Upper lobe of right lung (tissue), 1 donor: ENCODE results near the gene KNL1. TPM values are rescaled to one million over a fixed set of nuclear protein-coding genes. Genes with fewer than 3 reads are reported as not detected.
A peak's percentile ranks its signal among the peaks of the same experiment; 100 is the strongest.

Source experiments
- ATAC-seq: fragments of 200-7000 bp; cut with Tn5 transposase; one replicate; pipeline ENCODE4 v1.9.1; 2020; ENCODE audit warnings: mild to moderate bottlenecking, moderate library complexity
- DNase-seq: peaks from one replicate; pipeline ENCODE4 v3.0.0-alpha.2; 2020
- H3K27ac ChIP-seq: fragments of 200-600 bp; one replicate; pipeline ENCODE4 v1.8.0; 2022
- H3K27me3 ChIP-seq: fragments of 200-600 bp; one replicate; pipeline ENCODE4 v1.8.0; 2022; ENCODE audit warnings: mild to moderate bottlenecking
- H3K36me3 ChIP-seq: fragments of 200-600 bp; one replicate; pipeline ENCODE4 v1.8.0; 2022
- H3K4me1 ChIP-seq: fragments of 200-600 bp; one replicate; pipeline ENCODE4 v1.8.0; 2022
- H3K4me3 ChIP-seq: fragments of 200-600 bp; one replicate; pipeline ENCODE4 v1.8.0; 2022; ENCODE audit warnings: mild to moderate bottlenecking
- H3K9me3 ChIP-seq: fragments of 200-600 bp; one replicate; pipeline ENCODE4 v1.8.0; 2022
- CTCF ChIP-seq: fragments of 200-600 bp; IDR thresholded peaks from one replicate; pipeline ENCODE4 v1.8.0; 2022; ENCODE audit warnings: antibody characterized with exemption
- intact Hi-C: fragments of 100-400 bp; cut with DNase I; formaldehyde crosslinking; loops from one replicate; pipeline ENCODE4 v1.11.0; 2022
- total RNA-seq: library from RNA; stranded (reverse); fragmentation: NEBNext Ultra II Directional; extraction: Animal tissue kit (Norgen Biotek cat#: 25700); gene quantifications from one replicate; pipeline ENCODE4 v1.2.1, GENCODE V29; 2021
- donor health status: DM: no; HTN: yes; CAD: no; lungs with severe emphysema.

The KNL1 gene
- total RNA-seq, 1 donor from 2014 or later: 0.61 TPM

- H3K36me3 ChIP-seq: no peaks in the 10 kb centered on the region
- intact Hi-C loops: no loop called here
- H3K9me3 ChIP-seq: no peaks in the 10 kb centered on the region
- H3K4me1 ChIP-seq: no peaks in the 10 kb centered on the region
- no peak for ATAC-seq
- DNase-seq: no peak
- no peak for TF ChIP-seq CTCF
- H3K27me3 ChIP-seq: no peaks in the 10 kb centered on the region
- H3K4me3 ChIP-seq: no peak overlapping the region
- H3K27ac ChIP-seq: no peak overlapping the region
Observed at GRCh38 chr15:40684381-40684780, 90.3 kb downstream of the KNL1 start.

DNA sequence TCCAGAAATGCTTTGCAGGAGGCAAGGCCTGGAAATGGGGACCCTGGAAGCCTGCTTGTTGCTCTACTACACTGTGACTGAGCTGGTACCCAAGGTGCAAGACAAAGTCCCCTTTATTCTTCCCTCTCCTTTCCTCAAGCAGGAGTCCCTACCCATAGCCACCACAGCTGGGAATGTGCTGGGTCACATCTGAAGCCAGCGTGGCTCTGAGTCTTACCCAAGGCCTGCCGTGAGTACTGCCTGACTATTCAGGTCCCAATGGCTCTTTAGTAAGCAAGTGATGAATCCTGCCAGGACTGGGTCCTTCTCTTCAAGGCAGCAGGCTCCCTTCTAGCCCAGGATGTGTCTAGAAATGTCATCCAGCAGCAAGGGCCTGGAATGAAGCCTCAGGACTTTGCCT lies 91.3 kb downstream of the KNL1 start:
- no peak for DNase-seq
- Histone ChIP-seq H3K27me3 (no peaks in the 10 kb centered on the region), H3K4me3 (no peak overlapping the region), H3K27ac (no peak overlapping the region), H3K36me3 (no peaks in the 10 kb centered on the region), H3K9me3 (no peaks in the 10 kb centered on the region), H3K4me1 (no peaks in the 10 kb centered on the region)
- ATAC-seq: no peak
- TF ChIP-seq CTCF: no peak
- intact Hi-C loops: no loop called here

GRCh38 chr15:40688932-40689799 lies 95.1 kb downstream of the KNL1 start:
- no peak overlapping the region for H3K4me3 ChIP-seq
- H3K27me3 ChIP-seq: no peaks in the 10 kb centered on the region
- H3K27ac ChIP-seq: no peak overlapping the region
- ATAC-seq (no peak), DNase-seq (no peak)
- H3K36me3 ChIP-seq: peaks cover 8% of the 10 kb centered on the region
- H3K9me3 ChIP-seq: no peaks in the 10 kb centered on the region
- TF ChIP-seq CTCF: no peak
- intact Hi-C loops: no loop called here
- H3K4me1 ChIP-seq: peaks cover 9% of the 10 kb centered on the region

DNA sequence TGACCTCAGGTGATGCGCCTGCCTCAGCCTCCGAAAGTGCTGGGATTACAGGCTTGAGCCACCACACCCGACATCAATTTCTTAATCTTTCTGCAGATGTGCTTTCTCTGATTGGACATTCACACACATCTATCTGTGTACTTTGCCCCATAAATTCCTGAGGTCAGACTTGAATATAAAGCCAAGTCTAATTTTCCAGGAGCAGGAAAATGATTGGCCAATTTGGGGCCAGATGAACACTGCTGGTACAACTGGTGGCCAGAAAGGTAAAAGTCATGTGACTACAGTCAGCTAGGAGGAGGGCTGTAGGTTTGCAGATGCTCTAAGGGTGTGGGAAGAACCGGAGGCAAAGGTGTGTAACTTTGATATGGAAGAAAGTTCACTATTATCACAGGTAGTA lies 97.7 kb downstream of the KNL1 start:
- H3K4me1 ChIP-seq: peaks cover 15% of the 10 kb centered on the region
- peaks cover 8% of the 10 kb centered on the region for H3K36me3 ChIP-seq
- no peak for TF ChIP-seq CTCF
- intact Hi-C loops: no loop called here
- no peak for DNase-seq
- no peaks in the 10 kb centered on the region for H3K27me3 ChIP-seq
- no peaks in the 10 kb centered on the region for H3K9me3 ChIP-seq
- ATAC-seq: no peak
- H3K27ac ChIP-seq: no peak overlapping the region
- no peak overlapping the region for H3K4me3 ChIP-seq

DNA sequence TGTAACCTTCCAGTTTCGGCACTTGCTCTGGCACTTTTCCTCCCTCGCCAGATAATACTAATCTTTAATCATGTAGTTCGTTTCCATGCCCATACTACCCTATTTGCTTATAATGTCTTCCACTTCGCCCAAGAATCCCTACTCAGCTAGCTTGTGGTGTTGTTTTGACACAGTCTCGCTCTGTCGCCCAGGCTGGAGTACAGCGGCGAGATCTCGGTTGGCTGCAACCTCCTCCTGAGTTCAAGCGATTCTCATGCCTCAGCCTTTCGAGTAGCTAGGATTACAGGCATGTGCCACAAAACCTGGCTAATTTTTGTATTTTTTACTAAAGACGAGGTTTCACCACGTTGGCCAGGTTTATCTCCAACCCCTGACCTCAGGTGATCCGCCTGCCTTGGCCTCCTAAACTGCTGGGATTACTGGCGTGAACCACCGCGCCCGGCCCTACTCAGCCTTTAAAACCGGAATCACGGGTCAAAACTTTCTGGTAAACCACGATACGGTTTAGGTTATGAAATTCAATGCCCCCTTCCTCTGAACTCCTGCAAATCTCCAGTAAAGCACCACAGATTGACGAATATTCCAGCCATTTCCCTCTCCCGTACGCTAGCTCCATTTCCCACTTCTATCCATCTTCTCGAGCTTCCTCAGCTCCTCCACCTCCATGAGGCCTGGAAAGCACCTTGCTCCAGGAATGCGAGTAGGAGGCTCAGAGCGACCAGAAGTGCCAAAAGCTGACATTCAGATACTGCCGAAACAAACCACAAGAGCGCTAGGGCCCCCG lies 100.0 kb downstream of the KNL1 start:
- ATAC-seq (no peak), DNase-seq (no peak)
- no peaks in the 10 kb centered on the region for H3K9me3 ChIP-seq
- H3K27ac ChIP-seq: peak overlapping the region; percentile 100
- peak overlapping the region; percentile 97 for H3K4me3 ChIP-seq
- intact Hi-C loops: no loop called here
- H3K4me1 ChIP-seq: peaks cover 15% of the 10 kb centered on the region
- H3K27me3 ChIP-seq: no peaks in the 10 kb centered on the region
- H3K36me3 ChIP-seq: peaks cover 8% of the 10 kb centered on the region
- TF ChIP-seq CTCF: no peak
